NB4 (cell line): ENCODE results near the gene SMAD7.

Experiments
- CTCF ChIP-seq: IDR thresholded peaks from one replicate; pipeline ENCODE4 v1.5.1; 2012; ENCODE audit warnings: low read depth, low read length
- POLR2A ChIP-seq: IDR thresholded peaks from 2 replicates; pipeline ENCODE4 v1.6.1; 2011; ENCODE audit warnings: mild to moderate bottlenecking; ENCODE audit not compliant: insufficient read length; ENCODE audit errors: extremely low read depth

GRCh38 chr18:48872234-48873145, 78.3 kb downstream of the SMAD7 start:
- TF ChIP-seq CTCF (no peak), POLR2A (no peak)
